Measurements from ENCODE around the gene KRT17.
"Not testable (repeated sequence)": the region's sequence is repeated elsewhere in the genome, so short reads cannot be mapped to it uniquely, and the experiment has no call there.

The KRT17 gene

DNA sequence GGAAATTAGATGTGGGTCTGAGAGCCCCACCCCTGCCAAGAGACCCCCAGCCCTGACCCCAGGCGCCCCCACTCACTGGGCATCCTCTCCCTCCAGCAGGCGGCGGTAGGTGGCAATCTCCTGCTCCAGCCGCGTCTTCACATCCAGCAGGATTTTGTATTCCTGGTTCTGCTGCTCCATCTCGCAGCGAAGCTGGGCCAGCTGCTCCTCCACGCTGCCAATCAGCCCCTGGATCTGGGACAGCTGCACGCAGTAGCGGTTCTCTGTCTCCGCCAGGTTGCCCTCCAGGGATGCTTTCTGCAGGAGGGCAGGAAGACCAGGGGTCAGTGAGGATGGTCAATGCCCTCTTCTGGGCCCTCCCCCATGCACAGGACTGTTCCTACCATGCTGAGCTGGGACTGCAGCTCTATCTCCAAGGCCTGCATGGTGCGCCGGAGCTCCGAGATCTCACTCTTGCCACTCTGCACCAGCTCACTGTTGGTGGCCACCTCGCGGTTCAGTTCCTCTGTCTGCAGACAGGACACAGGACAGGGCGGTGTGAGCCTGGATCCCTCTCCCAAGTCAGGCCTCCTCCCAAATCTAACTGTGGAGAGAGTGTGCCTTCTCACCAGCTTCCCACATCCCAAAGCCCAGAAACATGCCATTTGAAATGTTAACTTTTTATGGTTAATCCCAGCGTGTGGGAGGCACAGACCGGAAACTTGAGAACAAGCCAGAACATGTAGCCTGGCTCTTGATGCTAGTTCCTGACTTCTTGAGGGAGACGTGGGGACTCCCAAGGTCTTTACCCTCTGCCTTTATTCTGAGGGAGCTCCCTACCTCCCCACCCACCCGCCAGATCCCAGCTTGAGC is 3.6 kb downstream of the KRT17 start:
- DNase-seq (ENCODE audit: low read depth, low spot score) = no peak

DNA sequence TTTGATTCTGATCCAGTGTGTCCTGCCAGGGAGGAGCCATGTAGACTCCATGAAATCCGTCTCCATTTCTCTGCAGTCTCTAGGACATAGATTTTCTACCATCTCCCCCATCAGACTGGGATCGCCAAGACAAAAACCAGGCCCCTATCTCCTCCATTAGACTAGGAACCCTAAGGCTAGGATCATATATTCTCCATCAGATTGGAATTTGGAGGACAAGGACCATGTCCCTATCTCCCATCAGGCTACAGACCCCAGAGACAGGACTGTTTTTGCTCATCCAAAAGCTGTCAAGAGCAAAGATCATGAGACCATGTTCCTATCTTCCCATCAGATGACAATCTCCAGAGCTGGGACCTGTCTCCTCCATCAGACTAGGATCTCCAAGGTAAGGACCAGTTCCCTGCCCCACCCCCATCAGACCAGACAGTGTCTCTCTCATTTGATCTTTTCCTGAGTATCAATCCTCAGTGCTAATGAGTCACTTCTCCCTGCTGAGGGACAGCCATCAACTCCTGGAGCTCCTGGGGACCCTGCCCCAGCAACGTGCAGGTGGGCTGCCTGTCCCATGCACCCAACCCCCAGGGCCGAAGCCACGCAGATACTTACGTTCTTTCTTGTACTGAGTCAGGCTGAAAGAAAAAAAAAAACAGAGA is 4.3 kb downstream of the KRT17 start:
- not testable (repeated sequence) for DNase-seq (ENCODE audit: low read depth, low spot score)

DNA sequence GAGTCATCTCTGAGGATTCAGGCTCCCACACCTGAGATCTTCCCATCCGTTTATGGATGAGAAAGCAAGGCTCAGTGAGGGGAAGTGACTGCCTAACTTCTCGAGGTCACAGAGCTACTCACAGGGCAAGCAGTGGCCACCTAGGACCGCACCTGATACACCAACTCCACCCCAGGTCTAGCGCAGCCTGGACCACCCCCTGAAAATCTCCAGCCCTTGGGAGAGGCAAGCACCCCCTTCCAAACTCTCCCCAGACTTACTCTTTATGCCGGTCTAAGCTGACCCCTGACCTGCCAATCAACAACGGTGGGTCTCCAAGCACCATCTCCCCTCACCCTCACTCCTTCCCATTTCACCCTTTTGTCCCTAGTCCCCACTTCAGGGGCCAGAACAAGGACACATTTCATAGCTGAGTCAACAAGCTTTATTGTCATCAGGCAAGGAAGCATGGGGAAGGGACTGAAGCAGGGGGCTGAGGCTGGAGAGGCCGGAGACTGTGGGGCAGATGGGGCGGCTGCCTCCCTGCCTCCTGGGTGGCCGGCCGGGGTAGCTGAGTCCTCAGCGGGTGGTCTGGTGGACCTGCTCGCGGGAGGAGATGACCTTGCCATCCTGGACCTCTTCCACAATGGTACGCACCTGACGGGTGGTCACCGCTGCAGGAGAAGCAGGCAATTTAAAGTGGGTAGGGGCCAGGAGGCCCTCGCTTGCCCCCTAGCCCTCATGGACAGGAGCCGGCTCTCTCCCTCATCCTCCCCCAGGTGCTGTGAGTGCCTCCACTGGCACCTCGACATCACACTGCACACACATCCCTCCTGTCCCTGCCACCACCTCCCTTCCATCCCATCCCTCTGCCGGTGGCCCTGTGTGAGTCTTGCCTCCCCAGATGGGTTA is 5.1 kb downstream of the KRT17 start:
- no peak for DNase-seq (ENCODE audit: low read depth, low spot score)

DNA sequence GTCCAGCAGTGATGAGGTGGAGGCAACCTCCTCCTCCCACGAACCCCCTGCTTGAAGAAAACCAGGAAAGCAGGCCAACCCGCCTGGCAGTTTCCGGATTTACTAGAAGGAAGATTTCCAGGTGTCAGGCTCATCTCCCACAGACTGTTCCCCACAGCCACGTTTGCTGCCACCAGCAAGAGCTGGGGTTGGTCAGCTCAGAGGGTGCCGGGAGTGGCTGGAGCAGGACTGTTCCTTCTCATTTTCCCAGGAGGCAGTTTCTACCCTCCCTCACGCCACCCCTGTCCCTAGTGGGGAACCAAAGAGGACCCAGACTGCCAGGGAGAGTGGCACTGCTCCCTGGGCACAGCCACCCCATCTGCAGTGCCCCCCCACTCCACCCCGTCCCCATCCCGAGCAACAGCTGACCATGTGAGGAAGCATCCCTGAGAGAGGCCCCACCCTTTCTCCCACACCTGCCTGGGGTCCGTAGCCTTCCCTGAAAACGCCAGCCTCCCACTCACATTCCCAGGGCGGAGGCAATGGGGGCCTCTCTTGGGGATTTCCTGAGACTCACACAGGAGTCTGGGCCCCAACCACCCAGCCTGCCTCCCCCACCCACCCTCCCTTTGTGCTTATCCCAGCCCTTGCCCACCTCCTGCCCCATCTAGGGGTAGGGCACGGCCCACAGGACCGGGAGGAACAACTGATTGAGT is 5.9 kb downstream of the KRT17 start:
- no peak for DNase-seq (ENCODE audit: low read depth, low spot score)

DNA sequence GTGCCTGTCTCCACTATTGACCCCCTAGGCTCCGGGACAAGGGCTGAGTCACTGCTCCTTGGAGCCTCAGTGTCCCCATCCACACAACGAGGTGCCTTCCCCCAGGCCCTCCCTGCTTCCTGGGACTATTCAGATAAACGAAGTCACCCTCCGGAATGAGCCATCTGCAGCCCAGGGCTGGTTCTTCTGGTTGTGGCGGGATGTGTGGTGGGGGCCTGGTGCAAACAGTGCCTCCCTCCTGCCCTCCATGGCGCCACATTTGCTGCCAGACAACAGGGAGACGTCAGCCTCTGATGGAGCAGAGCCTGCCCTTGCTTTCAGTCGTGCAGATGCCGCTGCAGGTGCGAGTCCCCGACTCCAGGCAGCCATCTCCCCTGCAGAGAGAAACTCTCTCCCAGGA is 6.7 kb downstream of the KRT17 start:
- no peak for DNase-seq (ENCODE audit: low read depth, low spot score)

DNA sequence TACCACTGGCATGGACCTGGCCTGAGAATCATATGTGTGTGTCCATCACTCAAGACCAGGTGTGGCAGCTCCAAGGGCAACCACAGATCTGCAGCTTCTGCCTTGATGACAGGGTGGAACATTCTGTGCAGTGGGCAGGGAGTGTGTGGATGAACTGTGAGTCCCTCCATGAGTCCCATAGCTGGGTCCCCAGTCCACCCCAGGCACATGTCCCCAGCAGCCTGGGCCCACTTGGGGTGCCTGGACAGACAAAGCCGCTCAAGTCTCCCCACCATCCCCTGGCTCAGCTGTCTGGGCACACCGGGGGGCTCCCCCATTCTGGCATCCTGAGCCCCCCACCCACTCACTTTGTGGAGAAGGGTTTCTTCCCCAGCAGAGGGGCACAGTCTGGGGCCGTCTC is 7.2 kb downstream of the KRT17 start:
- no peak for DNase-seq (ENCODE audit: low read depth, low spot score)

DNA sequence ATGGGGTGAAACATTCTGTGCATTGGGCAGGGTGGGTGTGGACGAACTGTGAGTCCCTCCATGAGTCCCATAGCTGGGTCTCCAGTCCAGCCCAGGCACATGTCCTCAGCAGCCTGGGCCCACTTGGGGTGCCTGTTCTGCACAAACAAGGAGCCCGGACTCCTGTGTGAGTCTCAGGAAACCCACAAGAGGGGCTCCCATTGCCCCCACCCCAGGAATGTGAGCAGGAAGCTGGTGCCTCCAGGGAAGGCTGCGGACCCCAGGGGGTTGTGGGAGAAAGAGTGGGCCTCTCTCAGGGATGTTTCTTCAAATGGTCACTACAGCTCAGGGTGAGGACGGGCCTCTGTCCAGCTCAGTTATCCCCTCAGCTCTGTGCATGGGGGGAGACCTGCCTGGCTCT is 7.9 kb downstream of the KRT17 start:
- DNase-seq (ENCODE audit: low read depth, low spot score) = not testable (repeated sequence)

DNA sequence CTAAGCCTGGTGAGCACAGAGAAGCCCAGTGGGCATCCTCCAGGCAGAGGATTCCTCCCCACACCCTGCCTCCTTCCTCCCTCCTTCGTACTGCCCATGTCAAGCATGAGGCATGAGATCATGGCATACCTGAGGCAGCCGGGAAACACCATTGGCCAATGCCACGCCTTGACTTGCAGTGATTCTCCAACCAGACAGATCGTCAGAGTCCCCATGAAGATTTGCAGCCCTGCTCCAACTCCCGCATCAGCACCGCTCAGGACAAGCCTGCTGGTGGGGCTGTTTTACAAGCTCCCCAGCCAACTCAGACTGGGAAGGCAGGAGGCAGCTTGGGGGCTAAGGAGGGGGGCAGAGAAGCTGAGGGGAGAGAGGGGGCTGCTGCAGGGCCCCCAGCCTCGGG is 8.9 kb downstream of the KRT17 start:
- DNase-seq (ENCODE audit: low read depth, low spot score) = no peak

DNA sequence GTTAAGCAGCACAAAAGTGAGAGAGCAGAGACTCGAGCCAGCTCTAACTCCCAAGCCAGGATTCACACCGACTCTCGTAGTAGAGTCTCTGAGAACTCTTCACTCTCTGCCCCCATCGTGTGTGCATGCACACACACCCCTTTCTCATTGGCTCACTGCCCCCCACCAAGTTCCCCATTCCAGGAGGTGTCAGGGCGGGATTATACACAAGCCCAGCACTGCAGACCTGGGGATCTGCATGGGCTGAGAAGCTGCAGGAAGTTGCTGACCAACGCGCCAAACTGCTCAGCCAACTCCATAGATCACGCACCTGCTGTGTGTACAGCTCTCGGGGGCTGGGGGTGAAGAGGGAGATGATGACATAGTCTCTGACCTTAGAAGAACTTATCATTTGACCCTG is 9.6 kb downstream of the KRT17 start:
- DNase-seq (ENCODE audit: low read depth, low spot score) = not testable (repeated sequence)

DNA sequence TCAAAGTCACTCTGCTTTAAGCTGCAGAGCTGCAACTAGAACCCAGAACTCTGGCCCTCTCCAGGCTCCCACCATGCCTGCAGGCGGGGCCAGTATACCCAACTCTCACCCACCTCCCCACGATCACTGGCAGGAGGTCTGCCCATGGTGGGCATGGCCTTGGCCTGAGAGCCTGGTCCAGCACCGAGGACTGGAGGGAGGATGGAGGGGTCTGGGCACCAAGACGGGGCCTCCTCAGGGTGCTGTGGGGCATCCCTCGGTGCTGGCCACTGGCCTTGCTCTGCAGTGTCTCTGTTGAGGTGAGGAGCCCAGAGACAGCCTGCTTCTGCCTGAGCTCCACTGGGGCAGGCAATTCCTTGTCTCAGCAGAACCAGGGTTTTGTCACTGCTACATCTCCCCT is 10.3 kb downstream of the KRT17 start:
- DNase-seq (ENCODE audit: low read depth, low spot score) = no peak

DNA sequence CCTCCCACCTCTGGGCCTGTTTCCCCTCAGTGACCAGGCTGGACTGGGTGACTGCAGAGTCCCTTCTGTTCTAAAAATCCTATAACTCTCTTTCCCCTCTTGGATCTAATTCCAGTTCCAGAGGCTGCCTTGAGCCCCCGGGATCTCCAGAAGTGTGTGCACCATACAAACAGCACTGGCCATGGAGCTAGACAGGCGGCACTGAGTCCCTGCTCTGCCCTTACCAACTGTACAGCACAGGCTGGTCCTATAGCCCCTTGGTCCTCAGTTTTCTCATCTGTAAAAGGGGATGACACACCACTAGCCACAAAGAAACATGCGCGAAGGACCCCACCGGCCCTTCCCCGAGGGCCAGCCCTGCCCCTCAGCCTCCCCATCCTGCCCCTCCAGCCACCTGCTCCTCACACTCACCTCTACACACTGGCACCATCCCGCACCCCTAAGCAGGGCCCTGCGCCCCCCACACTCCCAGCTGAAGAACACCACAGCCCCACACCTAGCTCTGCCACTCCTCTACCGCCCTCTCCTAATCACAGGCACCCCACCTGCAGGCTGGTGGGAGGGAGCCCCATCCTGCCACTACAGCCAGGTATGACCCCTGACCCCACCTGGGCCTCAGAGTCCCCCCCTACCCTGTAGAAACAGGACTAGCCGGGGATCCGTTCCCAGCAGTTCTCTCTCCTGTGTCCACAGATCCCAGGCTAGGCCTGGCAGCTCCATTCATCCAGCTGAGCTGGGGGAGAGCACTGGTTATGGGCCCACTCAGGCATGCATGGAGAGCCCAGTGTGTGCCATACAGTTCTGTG is 10.9 kb downstream of the KRT17 start:
- DNase-seq (ENCODE audit: low read depth, low spot score) = no peak

DNA sequence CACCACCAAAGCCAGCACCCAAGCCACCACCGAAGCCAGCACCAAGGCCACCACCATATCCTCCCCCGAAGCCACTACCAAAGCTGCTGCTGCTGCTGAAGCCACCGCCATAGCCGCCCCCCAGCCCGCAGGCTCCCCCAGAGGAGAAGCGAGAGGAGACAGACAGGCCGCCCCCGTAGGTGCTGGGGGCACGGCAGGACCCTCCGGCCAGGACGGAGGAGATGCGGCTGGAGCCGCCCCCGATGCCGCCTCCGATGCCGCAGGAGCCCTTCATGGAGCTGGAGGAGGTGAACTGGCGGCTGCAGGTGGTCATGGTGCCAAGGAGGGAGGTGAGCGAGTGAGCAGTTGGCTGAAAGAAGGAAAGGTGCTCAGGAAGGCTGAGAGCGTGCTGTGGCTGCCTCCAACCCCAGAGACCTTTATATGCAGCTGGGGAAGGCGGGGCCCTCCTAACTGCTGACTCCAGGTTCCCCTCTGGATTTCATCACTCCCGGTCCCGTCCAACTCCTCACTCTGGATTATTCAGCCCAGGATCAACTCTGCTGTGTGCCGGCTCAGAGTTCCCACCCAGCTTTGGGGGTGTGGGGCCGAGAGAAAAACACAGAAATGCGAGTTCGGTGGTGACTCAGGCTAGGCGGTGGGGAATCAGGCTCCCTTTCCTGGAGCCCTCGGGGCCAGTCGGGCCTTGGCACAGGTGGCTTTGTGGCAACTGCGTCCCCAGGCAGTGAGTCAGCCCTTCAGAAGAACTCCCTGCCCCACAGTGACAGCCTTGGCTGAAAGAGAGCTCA is 11.8 kb downstream of the KRT17 start, which contains the start of gene KRT16:
TSS of gene KRT16 (minus strand) at position 392 of the 785 bp plus-strand sequence. CDS start at position 313, 79 bp downstream.
- DNase-seq (ENCODE audit: low read depth, low spot score) = not testable (repeated sequence)

DNA sequence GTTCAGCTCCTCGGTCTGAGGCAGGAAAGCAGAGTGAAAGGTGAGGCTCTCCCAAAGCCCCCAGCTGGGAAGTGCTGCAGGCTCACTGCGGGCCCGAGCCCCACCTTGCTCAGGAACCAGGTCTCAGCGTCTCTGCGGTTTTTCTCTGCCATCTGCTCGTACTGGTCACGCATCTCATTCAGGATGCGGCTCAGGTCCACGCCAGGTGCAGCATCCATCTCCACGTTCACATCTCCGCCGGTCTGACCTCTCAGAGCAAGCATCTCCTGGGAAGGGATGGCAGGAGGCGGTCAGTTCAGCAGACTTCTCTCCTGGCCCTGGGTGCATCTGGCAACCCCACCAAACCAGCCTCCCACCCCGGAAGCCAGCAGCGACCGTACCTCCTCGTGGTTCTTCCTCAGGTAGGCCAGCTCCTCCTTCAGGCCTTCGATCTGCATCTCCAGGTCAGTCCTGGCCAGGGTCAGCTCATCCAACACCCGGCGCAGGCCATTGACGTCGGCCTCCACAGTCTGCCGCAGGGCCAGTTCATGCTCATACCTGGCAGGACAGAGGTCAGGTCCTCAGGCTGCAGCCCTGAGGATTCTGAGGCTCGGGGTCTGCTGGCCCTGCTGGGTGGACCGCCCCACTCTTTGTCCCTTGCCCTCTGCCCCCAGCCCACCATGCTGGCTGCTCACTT is 13.3 kb downstream of the KRT17 start:
- DNase-seq (ENCODE audit: low read depth, low spot score) = no peak

DNA sequence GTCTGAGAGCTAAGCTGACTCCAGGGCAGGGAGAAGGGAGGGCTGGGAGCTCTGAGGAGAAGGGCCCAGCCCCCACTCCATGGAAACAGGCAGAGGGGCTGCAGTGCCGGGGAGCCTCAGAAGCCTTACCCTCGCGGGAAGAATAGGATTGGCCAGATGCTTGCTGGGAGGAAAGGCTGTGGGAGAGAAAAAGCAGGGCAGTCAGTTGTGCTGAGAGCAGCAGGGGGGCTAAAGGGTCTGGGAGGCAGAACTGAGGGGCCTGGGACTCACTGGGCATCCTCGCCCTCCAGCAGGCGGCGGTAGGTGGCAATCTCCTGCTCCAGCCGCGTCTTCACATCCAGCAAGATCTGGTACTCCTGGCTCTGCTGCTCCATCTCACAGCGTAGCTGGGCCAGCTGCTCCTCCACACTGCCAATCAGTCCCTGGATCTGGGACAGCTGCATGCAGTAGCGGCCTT is 14.3 kb downstream of the KRT17 start:
- not testable (repeated sequence) for DNase-seq (ENCODE audit: low read depth, low spot score)

DNA sequence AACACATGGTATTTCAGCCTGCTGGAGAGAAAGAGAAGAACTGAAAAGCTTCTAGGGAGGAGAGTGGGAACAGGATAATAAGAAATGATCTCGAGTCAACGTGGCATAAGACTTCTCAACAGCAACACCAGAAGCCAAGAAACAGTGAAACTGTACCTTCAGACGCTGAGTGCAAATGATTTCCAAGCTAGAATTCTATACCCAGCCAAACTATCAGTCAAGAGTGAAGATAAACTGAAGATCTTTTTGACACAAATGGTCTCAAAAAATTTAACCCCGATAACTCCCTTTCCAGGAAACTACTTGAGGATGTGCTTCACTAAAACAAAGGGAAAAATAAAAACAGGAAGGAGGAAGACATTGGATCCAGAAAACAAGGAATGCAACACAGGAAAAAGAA is 17.4 kb downstream of the KRT17 start:
- DNase-seq (ENCODE audit: low read depth, low spot score) = not testable (repeated sequence)

DNA sequence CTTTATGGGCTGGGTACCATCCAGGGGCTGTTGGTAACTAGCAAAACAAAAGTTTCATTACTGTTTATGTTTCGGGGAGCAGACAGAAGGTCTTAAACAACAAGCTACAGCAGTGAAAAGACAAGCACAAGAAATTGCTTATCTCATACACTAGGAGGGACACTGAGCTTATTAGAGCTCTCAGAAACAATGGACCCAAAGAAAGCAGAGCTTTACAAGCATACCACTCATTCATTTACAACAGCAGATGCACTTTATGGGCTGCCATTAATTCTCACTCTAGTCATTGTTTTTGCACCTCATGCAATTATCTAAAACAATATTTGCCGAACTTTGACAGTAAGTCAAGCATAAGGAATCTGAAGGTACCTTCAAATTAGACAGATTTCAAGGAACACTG is 21.9 kb downstream of the KRT17 start:
- DNase-seq (ENCODE audit: low read depth, low spot score) = no peak

DNA sequence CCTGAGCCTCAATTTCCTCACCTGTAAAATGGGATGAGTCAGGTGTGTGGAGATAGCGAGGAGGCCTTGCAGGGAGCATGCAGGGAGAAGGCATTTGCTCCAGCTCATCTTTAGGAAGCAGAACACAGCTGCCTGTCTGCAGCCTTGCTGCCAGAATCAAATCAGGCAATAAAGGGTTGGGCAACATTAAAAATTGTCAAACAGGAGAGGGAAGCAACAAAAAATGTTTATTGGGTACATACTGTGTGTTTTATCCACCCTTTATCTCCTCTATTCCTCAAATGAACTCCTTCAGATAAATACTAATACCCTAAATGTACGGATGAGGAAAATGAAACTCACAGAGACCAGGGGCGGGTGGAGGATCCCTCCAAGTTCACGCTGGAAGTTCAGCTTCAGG is 24.1 kb downstream of the KRT17 start:
- DNase-seq (ENCODE audit: low read depth, low spot score) = no peak

DNA sequence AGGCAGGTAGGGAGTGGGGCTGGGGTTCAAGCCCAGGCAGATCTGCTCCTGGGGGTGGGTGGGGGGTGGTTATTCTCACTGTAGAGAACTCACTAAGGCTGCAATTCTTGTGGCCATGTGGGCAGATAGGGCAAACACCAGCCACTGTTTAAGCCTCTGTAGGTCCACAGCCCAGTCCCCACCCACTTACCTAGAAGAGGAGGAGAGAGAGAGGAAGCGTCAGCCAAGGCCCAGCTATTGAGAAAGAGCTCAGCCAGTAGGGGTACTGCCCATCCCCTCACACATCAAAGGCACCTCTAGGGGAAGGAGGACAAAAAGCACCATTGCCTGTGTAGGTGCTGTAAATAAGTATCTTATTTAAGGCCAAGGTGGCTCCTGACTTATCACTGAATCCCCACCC is 24.7 kb downstream of the KRT17 start:
- DNase-seq (ENCODE audit: low read depth, low spot score) = no peak

DNA sequence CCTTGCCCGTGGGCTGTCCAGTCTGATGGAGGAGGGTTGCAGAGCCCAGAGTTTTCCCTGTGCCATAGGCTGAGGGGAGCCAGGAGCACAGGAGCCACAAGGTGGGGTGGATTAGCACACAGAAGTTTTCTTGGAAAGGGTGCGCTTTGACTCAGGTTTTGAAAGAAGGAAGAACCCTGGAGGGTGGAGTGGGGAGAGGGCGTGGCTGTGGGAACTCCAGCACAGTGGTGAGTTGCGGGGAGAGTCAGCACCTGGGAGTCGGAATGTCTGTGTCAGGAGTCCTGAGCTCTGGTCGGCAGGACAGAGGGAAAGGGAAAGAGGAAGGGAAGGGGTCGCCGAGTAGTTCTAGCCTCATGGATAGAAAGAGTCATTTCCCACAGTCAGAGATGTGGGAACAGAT is 28.8 kb downstream of the KRT17 start:
- DNase-seq (ENCODE audit: low read depth, low spot score) = no peak
